Measurements from ENCODE around the gene MEG3. TPM values are rescaled to one million over a fixed set of nuclear protein-coding genes. Genes with fewer than 3 reads are reported as not detected.

Gene MEG3
- not detected for total RNA-seq

DNA sequence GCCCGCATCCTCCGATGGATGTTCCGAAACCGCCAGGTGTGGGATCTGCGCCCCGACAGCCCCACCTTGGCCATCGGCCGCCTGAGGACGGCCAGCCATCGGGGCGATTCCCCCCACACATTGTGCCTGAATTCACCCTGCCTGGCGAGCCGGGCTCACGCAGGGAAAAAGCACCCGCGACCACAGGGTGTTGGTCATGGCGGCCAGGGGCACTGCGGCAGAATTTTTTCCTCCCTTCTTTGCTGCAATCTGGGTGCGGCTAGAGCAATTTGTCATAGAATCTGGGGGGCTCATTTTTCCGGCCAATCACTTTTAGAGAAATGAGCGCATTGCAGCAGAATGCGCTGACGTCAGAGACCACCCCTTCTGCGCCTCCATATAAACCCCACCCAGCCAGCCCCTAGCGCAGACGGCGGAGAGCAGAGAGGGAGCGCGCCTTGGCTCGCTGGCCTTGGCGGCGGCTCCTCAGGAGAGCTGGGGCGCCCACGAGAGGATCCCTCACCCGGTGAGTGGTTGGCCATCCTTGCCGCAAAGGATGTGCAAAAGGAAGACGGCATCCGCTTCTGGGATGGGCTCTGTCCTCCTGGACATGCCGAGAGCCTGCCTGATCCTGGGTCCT is at the start of gene MEG3:
MEG3 (plus strand) TSS at position 406 of the 619 bp plus-strand sequence.
- peaks cover 39% of the 10 kb centered on the region for H3K27me3 Mint-ChIP-seq (ENCODE audit: low read depth)
- H3K4me1 Mint-ChIP-seq (ENCODE audit: low read depth), result peaks cover 7% of the 10 kb centered on the region

DNA sequence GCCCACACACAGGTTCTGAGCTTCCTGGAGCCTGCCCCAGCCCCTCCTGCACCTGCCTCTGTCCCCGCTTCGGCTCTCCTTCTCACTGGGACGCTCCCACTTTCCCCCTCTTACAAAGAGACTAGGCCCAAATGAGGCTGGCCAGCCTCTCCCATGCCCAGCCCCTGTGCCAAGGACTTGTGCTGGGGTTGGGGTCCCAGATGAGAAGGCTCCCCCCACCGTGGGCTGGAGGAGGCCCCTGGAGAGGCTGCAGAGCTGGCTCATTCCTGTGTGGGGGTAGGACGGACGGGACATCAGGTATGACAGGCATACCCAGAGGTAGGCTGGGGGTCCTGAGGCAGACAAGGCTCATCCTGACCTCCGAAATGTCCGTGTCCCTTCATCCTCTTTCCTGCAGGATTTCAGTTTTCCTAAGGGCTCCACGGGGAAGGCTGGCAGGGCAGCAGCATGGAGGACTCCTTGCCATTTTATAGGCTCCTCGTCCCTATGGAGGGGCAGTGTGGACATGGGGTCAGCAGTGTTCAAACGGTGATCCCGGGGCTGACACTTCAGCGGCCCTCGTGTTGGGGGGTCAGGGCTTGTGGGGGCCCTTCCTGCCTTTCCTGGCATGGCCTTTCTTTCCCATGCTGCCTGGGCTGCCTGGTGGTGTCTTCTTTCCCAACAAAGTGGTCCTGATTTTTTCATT is 49.1 kb upstream of the MEG3 start:
- DNase-seq (no peak), ATAC-seq (replicated peaks in 1 of 2) (no peak)
- H3K4me1 Mint-ChIP-seq (ENCODE audit: low read depth), result no peaks in the 10 kb centered on the region
- no peaks in the 10 kb centered on the region for H3K9me3 Mint-ChIP-seq
- no peaks in the 10 kb centered on the region for H3K36me3 Mint-ChIP-seq (ENCODE audit: insufficient read depth in 2 of 2)
- no peak overlapping the region for H3K4me3 Mint-ChIP-seq
- H3K27me3 Mint-ChIP-seq (ENCODE audit: low read depth), result no peaks in the 10 kb centered on the region
- H3K27ac Mint-ChIP-seq, result no peak overlapping the region

More for the DNA sequence above, at the start of gene MEG3:
- Mint-ChIP-seq H3K27ac (no peak within 1 kb of the TSS), H3K9me3 (peaks cover 5 to 8% of the 10 kb centered on the region in 2 donors), H3K36me3 (ENCODE audit: insufficient read depth in 2 of 2) (peaks cover 3 to 6% of the 10 kb centered on the region in 2 donors), H3K4me3 (peak within 1 kb of the TSS; percentile 52 to 55)
- DNase-seq (no peak), ATAC-seq (replicated peaks in 1 of 2) (no peak)

DNA sequence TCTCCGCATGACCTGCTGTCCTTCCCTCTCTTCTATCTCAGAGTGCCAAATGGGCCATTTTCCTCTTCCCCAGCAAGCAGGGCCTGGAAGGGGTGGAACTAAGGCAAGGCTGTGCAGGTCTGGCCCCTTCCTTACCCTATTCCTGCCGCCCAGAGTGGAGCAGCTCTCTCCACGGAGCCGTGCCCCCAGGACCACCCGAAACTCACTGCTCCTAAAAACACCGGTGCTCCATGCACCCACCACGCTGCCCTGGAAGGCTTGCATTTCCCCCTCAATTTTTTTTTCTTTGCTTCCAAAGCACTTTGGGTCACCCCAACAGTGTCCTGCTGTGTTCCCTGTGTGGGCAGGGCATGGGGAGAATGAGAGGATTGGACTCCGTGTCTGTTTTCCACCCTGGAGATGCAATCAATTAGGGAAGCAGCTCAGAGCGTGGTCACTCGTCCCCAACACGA is 48.5 kb upstream of the MEG3 start:
- ATAC-seq (replicated peaks in 1 of 2), result no peak
- H3K9me3 Mint-ChIP-seq, result no peaks in the 10 kb centered on the region
- DNase-seq, result no peak
- H3K27ac Mint-ChIP-seq, result no peak overlapping the region
- no peaks in the 10 kb centered on the region for H3K4me1 Mint-ChIP-seq (ENCODE audit: low read depth)
- no peaks in the 10 kb centered on the region for H3K36me3 Mint-ChIP-seq (ENCODE audit: insufficient read depth in 2 of 2)
- no peak overlapping the region for H3K4me3 Mint-ChIP-seq
- no peaks in the 10 kb centered on the region for H3K27me3 Mint-ChIP-seq (ENCODE audit: low read depth)

DNA sequence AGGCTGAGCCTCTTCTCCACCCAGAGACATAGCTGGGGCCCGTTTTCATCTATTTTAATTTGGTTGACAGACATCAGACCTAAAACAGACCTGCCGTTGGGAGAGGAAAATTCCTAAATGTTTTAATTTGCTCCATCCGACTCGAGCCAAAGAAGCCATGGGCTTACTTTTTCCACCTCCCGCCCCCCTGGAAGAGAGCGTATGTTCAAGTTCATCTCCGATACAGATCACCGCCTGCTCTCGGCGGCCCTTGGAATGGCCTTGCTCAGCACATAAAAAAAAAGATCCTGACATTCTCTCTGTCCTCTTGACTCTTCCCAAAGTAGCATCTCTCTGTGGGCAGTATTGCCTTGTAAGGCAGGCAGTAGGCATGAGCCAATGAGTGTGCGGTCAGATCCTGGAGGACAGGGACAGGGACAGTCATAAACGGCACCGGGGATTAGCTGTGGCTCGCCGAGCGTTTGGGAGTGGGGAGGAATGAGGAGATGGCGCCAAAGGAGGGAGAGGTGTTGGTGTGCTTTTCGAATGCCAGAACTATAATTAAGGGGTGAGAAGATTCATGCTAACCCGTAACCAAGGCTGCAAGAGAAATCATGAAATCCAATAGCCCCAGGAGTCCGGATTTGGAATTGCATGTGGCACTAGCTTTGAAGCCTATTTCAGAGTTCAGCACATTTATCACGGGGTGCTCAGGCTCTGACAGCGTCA is 47.9 kb upstream of the MEG3 start:
- Mint-ChIP-seq H3K27me3 (ENCODE audit: low read depth) (no peaks in the 10 kb centered on the region), H3K4me1 (ENCODE audit: low read depth) (no peaks in the 10 kb centered on the region), H3K36me3 (ENCODE audit: insufficient read depth in 2 of 2) (no peaks in the 10 kb centered on the region), H3K27ac (no peak overlapping the region), H3K4me3 (no peak overlapping the region), H3K9me3 (no peaks in the 10 kb centered on the region)
- ATAC-seq (replicated peaks in 1 of 2) (no peak), DNase-seq (no peak)

DNA sequence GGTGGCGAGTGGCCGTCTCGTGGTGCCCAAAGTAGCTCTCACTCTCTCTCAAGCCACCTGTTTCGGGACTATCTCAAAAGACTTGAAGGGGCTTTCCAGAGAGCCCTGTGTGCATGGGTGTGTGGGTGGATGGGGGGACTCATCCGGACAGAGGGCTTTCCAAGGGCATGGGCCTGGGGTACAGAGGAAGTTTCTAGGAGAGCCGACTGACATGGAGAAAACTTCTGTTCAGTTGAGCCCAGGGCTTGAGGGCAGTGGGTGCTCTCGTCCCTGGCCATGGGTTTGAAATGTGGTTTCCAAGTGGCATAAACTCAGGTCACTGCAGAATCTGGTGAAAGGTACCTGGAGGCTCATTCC is 47.4 kb upstream of the MEG3 start:
- H3K9me3 Mint-ChIP-seq, result no peaks in the 10 kb centered on the region
- DNase-seq (no peak), ATAC-seq (replicated peaks in 1 of 2) (no peak)
- no peaks in the 10 kb centered on the region for H3K4me1 Mint-ChIP-seq (ENCODE audit: low read depth)
- no peak overlapping the region for H3K4me3 Mint-ChIP-seq
- no peaks in the 10 kb centered on the region for H3K36me3 Mint-ChIP-seq (ENCODE audit: insufficient read depth in 2 of 2)
- H3K27me3 Mint-ChIP-seq (ENCODE audit: low read depth), result no peaks in the 10 kb centered on the region
- H3K27ac Mint-ChIP-seq, result no peak overlapping the region

DNA sequence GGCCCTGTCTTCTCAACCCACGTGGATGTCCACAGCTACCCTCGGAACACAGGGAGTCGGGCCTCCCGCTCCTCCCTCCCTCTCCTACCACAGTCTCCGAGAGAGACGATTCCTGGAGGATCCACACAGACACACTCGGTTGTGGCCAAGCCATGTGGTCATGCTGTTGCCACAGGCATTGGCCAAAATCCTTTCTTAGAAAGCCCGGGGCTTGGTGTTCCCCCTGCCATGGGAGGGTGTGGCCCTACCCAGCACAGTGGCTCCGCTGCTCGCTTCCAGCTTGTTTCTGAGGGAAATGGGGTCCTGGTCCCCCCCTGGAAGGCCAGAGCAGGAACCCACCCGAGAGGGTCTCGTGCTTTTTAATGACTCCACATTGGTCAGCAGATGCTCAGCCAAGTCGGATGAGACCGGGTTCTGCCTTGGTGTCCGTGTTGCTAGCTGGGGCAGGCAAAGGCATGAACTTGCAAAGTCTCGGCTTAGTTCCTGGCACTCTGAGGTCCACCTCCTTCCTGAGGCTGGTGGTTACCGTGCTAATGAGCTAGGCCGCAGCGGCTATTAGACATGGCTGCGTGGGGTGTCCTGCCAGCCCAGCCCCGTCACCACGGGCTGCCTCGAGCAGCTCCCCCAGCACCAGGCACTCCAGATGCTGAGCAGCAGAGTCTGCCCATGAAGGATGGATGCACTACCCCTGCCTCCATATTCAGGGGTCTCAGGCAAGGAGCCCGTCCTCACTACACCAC is 46.8 kb upstream of the MEG3 start:
- Mint-ChIP-seq H3K9me3 (no peaks in the 10 kb centered on the region), H3K27ac (no peak overlapping the region), H3K4me1 (ENCODE audit: low read depth) (no peaks in the 10 kb centered on the region), H3K36me3 (ENCODE audit: insufficient read depth in 2 of 2) (no peaks in the 10 kb centered on the region), H3K27me3 (ENCODE audit: low read depth) (no peaks in the 10 kb centered on the region), H3K4me3 (no peak overlapping the region)
- DNase-seq (no peak), ATAC-seq (replicated peaks in 1 of 2) (no peak)

DNA sequence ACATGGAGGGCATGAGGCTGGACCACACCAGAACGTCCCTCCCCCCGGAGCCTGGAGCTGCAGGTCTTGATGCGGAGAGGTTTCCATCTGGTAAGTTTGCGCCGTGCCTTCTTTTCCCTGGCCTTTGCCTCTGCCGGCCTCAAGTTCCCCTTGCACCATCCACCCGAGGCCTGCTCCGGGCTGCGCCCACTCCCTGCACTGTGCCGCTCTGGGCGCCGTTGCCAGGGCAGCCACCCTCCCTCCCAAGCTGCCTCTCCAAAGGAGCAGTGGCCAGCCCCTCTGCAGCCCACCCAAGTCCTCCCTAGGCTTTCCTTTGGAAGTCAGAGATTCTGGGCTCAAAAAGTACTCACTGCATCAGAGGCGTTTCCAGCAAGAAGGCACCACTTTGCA is 46.2 kb upstream of the MEG3 start:
- no peaks in the 10 kb centered on the region for H3K27me3 Mint-ChIP-seq (ENCODE audit: low read depth)
- no peaks in the 10 kb centered on the region for H3K4me1 Mint-ChIP-seq (ENCODE audit: low read depth)
- no peaks in the 10 kb centered on the region for H3K9me3 Mint-ChIP-seq
- ATAC-seq (replicated peaks in 1 of 2), result no peak
- no peaks in the 10 kb centered on the region for H3K36me3 Mint-ChIP-seq (ENCODE audit: insufficient read depth in 2 of 2)
- H3K4me3 Mint-ChIP-seq, result no peak overlapping the region
- no peak overlapping the region for H3K27ac Mint-ChIP-seq
- DNase-seq, result no peak

DNA sequence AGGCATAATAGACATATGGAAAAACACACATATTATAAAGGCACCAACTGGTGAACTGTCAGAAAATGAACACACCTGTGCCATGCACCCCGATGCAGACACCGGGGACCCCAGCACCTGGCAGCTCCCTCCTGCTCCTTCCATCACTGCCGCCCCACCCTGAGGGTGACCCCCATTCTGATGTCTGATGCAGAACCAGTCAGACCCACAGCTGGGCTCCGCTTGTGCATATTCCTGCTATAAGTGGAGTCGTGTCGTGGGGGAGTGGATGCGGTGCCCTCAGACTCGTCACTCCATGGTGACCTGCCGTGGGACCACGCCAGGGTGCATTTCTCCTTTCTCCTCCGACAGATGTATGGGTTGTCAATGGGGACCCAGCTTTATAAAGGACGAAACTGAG is 45.7 kb upstream of the MEG3 start:
- no peak for ATAC-seq (replicated peaks in 1 of 2)
- H3K27ac Mint-ChIP-seq, result no peak overlapping the region
- H3K9me3 Mint-ChIP-seq, result no peaks in the 10 kb centered on the region
- no peaks in the 10 kb centered on the region for H3K4me1 Mint-ChIP-seq (ENCODE audit: low read depth)
- no peaks in the 10 kb centered on the region for H3K27me3 Mint-ChIP-seq (ENCODE audit: low read depth)
- H3K36me3 Mint-ChIP-seq (ENCODE audit: insufficient read depth in 2 of 2), result no peaks in the 10 kb centered on the region
- H3K4me3 Mint-ChIP-seq, result no peak overlapping the region
- no peak for DNase-seq

DNA sequence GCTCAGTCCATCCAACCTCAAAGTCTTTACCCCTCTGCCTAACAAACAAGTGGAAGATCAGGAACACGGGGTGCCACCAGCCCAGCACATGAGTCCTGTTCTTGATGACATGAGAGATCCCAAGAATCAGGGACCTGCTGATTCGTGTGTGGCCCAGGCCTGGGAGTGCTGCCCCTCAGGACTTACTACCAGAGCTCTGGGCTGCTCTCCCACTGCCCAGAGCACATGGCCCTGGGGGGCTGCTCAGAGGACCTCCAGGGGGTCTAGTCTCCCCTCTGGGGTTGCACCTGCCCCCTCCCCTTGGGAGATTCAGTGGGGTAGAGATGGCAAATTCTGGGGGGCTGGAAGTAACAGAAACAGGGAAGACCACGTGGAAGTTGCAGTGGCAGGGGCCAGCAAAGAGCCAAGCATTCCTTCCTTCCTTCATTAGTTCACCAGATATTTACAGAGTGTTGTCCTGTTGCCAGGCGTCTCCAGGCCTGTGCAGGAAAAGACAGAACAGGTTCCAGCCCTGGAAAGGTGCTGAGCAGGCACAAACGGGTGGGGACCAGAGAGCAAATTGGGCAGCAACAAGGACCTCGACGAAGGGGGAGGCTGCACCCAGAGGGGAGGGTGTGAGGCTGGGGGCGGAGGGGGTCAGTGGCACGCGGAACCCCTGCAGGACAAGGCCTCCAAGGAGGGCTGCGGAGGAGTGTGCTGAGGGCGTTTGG is 45.1 kb upstream of the MEG3 start:
- Mint-ChIP-seq H3K27ac (no peak overlapping the region), H3K9me3 (no peaks in the 10 kb centered on the region), H3K4me1 (ENCODE audit: low read depth) (no peaks in the 10 kb centered on the region), H3K36me3 (ENCODE audit: insufficient read depth in 2 of 2) (no peaks in the 10 kb centered on the region), H3K4me3 (no peak overlapping the region), H3K27me3 (ENCODE audit: low read depth) (no peaks in the 10 kb centered on the region)
- no peak for DNase-seq
- no peak for ATAC-seq (replicated peaks in 1 of 2)

DNA sequence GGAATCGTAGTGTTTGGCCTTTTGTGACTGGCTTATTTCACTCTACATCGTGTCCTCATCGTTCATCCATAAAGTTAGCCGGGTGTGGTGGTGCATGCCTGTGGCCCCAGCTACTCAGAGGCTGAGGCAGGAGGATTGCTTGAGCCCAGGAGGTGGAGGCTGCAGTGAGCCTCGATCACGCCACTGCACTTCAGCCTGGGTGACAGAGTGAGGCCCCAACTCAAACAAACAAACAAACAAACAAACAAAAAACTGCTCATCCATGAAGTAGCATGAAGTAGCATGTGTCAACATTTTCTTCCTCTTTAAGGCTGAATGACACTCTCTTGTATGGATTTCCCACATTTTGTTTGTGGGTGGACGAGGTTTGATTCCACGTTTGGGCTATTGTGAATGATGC is 44.0 kb upstream of the MEG3 start:
- Mint-ChIP-seq H3K4me3 (no peak overlapping the region), H3K27me3 (ENCODE audit: low read depth) (no peaks in the 10 kb centered on the region), H3K27ac (no peak overlapping the region), H3K36me3 (ENCODE audit: insufficient read depth in 2 of 2) (no peaks in the 10 kb centered on the region), H3K9me3 (no peaks in the 10 kb centered on the region), H3K4me1 (ENCODE audit: low read depth) (no peaks in the 10 kb centered on the region)
- ATAC-seq (replicated peaks in 1 of 2) (no peak), DNase-seq (no peak)

DNA sequence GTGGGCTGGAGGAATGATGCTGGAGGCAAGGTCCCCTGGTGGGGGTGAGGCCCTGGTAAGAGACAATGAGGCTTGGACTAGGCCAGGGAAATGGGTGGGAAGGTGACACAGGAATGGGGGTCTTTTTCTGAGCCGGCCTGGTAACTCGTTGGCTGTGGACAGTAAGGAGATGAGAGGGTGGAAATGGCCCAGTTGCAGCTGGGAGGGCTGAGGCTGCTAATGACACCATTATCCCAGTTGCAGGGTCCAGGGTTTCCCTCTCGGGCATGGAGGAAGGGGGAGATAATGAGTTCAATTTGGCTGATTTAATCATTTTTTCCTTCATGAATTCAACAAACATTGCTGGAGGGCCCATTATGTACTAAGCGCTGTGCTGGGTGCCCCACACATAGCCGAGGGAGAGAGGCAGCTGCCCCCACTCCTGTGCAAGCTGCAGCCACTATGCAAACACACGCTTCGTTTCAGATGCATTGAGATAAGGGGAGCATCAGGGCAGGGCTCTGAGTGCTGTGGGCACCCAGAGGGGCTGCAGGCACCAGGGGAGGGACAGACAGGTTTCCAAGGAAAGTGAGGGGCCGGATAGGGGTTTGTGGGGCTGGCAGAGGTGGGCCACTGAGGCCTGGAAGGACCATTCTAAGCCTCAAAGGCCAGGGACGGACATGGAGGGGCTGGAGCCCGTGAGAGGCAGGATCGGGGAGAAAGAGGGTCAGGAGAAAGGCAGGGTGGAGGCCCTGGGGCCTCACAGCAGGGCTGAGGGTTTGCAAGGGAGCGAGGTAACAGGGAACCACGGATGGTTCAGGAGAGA is 43.2 kb upstream of the MEG3 start:
- DNase-seq (no peak), ATAC-seq (replicated peaks in 1 of 2) (no peak)
- H3K4me1 Mint-ChIP-seq (ENCODE audit: low read depth), result no peaks in the 10 kb centered on the region
- no peak overlapping the region for H3K4me3 Mint-ChIP-seq
- H3K36me3 Mint-ChIP-seq (ENCODE audit: insufficient read depth in 2 of 2), result no peaks in the 10 kb centered on the region
- no peaks in the 10 kb centered on the region for H3K27me3 Mint-ChIP-seq (ENCODE audit: low read depth)
- H3K27ac Mint-ChIP-seq, result no peak overlapping the region
- no peaks in the 10 kb centered on the region for H3K9me3 Mint-ChIP-seq

DNA sequence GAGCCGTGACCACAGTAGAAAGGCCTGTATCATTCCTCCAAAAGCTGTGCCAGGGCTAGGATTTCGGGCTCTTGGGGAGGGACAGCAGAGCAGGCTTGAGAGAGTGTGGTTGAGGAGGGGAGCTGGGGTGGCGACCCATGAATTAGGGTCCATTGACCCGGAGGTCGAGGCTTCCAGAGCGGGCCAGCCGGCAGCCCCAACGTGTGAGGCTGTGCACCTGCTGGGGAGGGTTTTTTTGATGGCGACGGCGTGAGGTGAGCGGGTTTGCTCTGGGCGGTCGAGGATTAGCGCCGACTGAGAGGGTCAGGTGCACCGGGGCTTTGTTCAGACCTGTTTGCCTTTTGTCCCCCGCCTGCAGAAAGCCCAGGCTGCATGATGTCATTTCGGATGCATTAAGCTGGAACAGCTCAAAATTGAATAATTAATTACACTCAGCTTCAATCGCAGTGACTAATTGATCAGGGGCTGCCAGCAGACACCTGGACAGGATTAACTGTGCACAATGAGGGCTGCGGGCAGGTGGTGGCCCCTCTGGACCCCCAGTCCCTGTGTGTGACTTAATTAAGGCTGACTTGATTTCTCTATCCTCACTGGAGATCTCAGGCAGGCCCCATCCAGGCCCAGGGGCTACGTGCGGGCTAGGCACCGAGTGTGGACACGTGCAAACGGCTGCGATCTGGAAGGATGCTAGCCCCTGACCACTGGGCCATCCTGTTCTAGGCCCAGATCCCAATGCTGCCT is 42.1 kb upstream of the MEG3 start:
- Mint-ChIP-seq H3K4me1 (ENCODE audit: low read depth) (no peaks in the 10 kb centered on the region), H3K27ac (no peak overlapping the region), H3K9me3 (no peaks in the 10 kb centered on the region), H3K4me3 (no peak overlapping the region), H3K36me3 (ENCODE audit: insufficient read depth in 2 of 2) (no peaks in the 10 kb centered on the region), H3K27me3 (ENCODE audit: low read depth) (no peaks in the 10 kb centered on the region)
- ATAC-seq (replicated peaks in 1 of 2), result no peak
- DNase-seq, result no peak
